GM23248 (cell line): Measurements from ENCODE around the gene MOGAT2. TPM values are rescaled to one million over a fixed set of nuclear protein-coding genes. Genes with fewer than 3 reads are reported as not detected.

Experiments used
- DNase-seq: peaks from one replicate; pipeline ENCODE4 v3.0.0-alpha.2; 2015
- H2AFZ ChIP-seq: fragments of 200-600 bp; sonication (generic); 2 replicates; pipeline ENCODE4 v1.6.1; 2016; ENCODE audit warnings: antibody characterized with exemption
- H3F3A ChIP-seq: fragments of 200-600 bp; sonication (generic); 2 replicates; pipeline ENCODE4 v1.6.1; 2016; ENCODE audit warnings: mild to moderate bottlenecking, antibody characterized with exemption, mixed run types; ENCODE audit not compliant: insufficient read depth
- H3K27ac ChIP-seq: fragments of 200-600 bp; sonication (generic); 2 replicates; pipeline ENCODE4 v1.5.1; 2016; ENCODE audit warnings: mild to moderate bottlenecking
- H3K27me3 ChIP-seq: fragments of 200-600 bp; sonication (generic); replicated peaks from 2 replicates; pipeline ENCODE4 v1.6.1; 2016; ENCODE audit warnings: mild to moderate bottlenecking; ENCODE audit not compliant: insufficient read depth
- H3K36me3 ChIP-seq: fragments of 200-600 bp; sonication (generic); 2 replicates; pipeline ENCODE4 v1.6.1; 2016; ENCODE audit warnings: low read depth, mild to moderate bottlenecking
- H3K4me1 ChIP-seq: fragments of 200-600 bp; sonication (generic); 2 replicates; pipeline ENCODE4 v1.6.1; 2016; ENCODE audit warnings: mild to moderate bottlenecking; ENCODE audit not compliant: insufficient read depth
- H3K4me2 ChIP-seq: fragments of 200-600 bp; sonication (generic); one replicate; pipeline ENCODE4 v1.6.1; 2016; ENCODE audit warnings: mild to moderate bottlenecking; ENCODE audit not compliant: unreplicated experiment
- H3K4me3 ChIP-seq: fragments of 200-600 bp; sonication (generic); 2 replicates; pipeline ENCODE4 v1.5.1; 2016; ENCODE audit warnings: mild to moderate bottlenecking
- H3K79me2 ChIP-seq: fragments of 200-600 bp; sonication (generic); 2 replicates; pipeline ENCODE4 v1.6.1; 2016; ENCODE audit warnings: mild to moderate bottlenecking; ENCODE audit not compliant: insufficient read depth
- H3K9ac ChIP-seq: fragments of 200-600 bp; sonication (generic); 2 replicates; pipeline ENCODE4 v1.6.1; 2016; ENCODE audit warnings: mild to moderate bottlenecking
- H3K9me2 ChIP-seq: fragments of 200-600 bp; sonication (generic); 2 replicates; pipeline ENCODE4 v1.6.1; 2016; ENCODE audit warnings: mixed run types, mild to moderate bottlenecking, moderate library complexity; ENCODE audit not compliant: insufficient read depth
- H3K9me3 ChIP-seq: fragments of 200-600 bp; sonication (generic); one replicate; pipeline ENCODE4 v1.6.1; 2017; ENCODE audit warnings: low read depth
- H4K20me1 ChIP-seq: fragments of 200-600 bp; sonication (generic); 2 replicates; pipeline ENCODE4 v1.6.0; 2016; ENCODE audit not compliant: insufficient read depth
- EZH2 ChIP-seq: fragments of 200-600 bp; sonication (generic); IDR thresholded peaks from 2 replicates; pipeline ENCODE4 v1.6.1; 2018; ENCODE audit warnings: antibody characterized with exemption, mild to moderate bottlenecking; ENCODE audit not compliant: insufficient read depth, poor library complexity, severe bottlenecking
- EZH2phosphoT487 ChIP-seq: fragments of 200-600 bp; sonication (generic); IDR thresholded peaks from 2 replicates; pipeline ENCODE4 v1.6.1; 2018; ENCODE audit warnings: antibody characterized with exemption, moderate library complexity, mild to moderate bottlenecking, low read depth; ENCODE audit not compliant: insufficient read depth
- WGBS, 2 experiments: methylation state at CpG; one replicate each; pipeline ENCODE4 v1.1.6; 2015 to 2017; ENCODE audit warnings: low lambda C conversion rate in 2 of 2, low coverage in 1 of 2; ENCODE audit errors: missing lambda C conversion rate in 2 of 2; 5-methylcytosine and 5-hydroxymethylcytosine counted together
- in situ Hi-C: fragments of 300-500 bp; cut with MboI; formaldehyde crosslinking; loops from 2 replicates; pipeline ENCODE4 v1.15.0; 2020
- polyA plus RNA-seq: library from polyadenylated mRNA; unstranded; fragments of >200 nt; fragmentation: Nextera tagmentation; extraction: Ambion mirVana; gene quantifications from 2 replicates; pipeline ENCODE4 v1.2.1, GENCODE V29; 2016
- small RNA-seq: library from RNA; depleted of rRNA; stranded (forward); fragments of <200 nt; gene quantifications from one replicate; pipeline ENCODE3, GENCODE V24; 2014; ENCODE audit warnings: low read depth, low replicate concordance
- total RNA-seq: library from RNA; depleted of rRNA; stranded (reverse); fragments of >200 nt; shearing (Covaris generic); gene quantifications from 2 replicates; pipeline ENCODE4 v1.2.3, GENCODE V29; 2014; rRNA removed

Gene MOGAT2
- total and polyA plus RNA-seq, 2 experiments from 2014 or later: not detected

- in situ Hi-C loops: no loop called here
- Histone ChIP-seq H2AFZ (no peak overlapping the region), H3K79me2 (no peaks in the 10 kb centered on the region), H3K36me3 (no peaks in the 10 kb centered on the region), H3K9me2 (no peaks in the 10 kb centered on the region), H3K4me2 (no peak overlapping the region), H3F3A (no peaks in the 10 kb centered on the region), H4K20me1 (no peaks in the 10 kb centered on the region), H3K27ac (no peak overlapping the region), H3K4me3 (no peak overlapping the region), H3K4me1 (peaks cover 14% of the 10 kb centered on the region; the same call in 1 of the 2 replicates), H3K9me3 (no peaks in the 10 kb centered on the region), H3K9ac (no peak overlapping the region), H3K27me3 (no peaks in the 10 kb centered on the region)
- 95% methylated on average over 5 of the region's 5 CpGs for WGBS, 2 experiments
- DNase-seq: no peak
- no peak for TF ChIP-seq EZH2
- no peak for TF ChIP-seq EZH2phosphoT487
Measured at GRCh38 chr11:75778962-75779361, 61.3 kb downstream of the MOGAT2 start.

- H3K79me2 ChIP-seq: no peaks in the 10 kb centered on the region
- WGBS, 2 experiments: 75 to 78% methylated on average over 2 of the region's 2 CpGs
- no peaks in the 10 kb centered on the region for H3K9me3 ChIP-seq
- H3K9ac ChIP-seq: no peak overlapping the region
- H3K4me2 ChIP-seq: no peak overlapping the region
- no peak overlapping the region for H3K4me3 ChIP-seq
- H3K4me1 ChIP-seq: peaks cover 14% of the 10 kb centered on the region; the same call in 1 of the 2 replicates
- TF ChIP-seq EZH2phosphoT487 (no peak), EZH2 (no peak)
- H4K20me1 ChIP-seq: no peaks in the 10 kb centered on the region
- H2AFZ ChIP-seq: no peak overlapping the region
- no peaks in the 10 kb centered on the region for H3F3A ChIP-seq
- no peaks in the 10 kb centered on the region for H3K27me3 ChIP-seq
- H3K36me3 ChIP-seq: no peaks in the 10 kb centered on the region
- DNase-seq: no peak
- in situ Hi-C loops: no loop called here
- H3K27ac ChIP-seq: no peak overlapping the region
- H3K9me2 ChIP-seq: no peaks in the 10 kb centered on the region
Measured at GRCh38 chr11:75779960-75780359, 62.3 kb downstream of the MOGAT2 start.

- H3K9ac ChIP-seq: no peak overlapping the region
- H3K79me2 ChIP-seq: no peaks in the 10 kb centered on the region
- H4K20me1 ChIP-seq: no peaks in the 10 kb centered on the region
- WGBS, 2 experiments: 63 to 81% methylated on average over 3 of the region's 3 CpGs
- no peaks in the 10 kb centered on the region for H3K9me2 ChIP-seq
- no peaks in the 10 kb centered on the region for H3K27me3 ChIP-seq
- in situ Hi-C loops: no loop called here
- H3K4me2 ChIP-seq: no peak overlapping the region
- H3K9me3 ChIP-seq: no peaks in the 10 kb centered on the region
- TF ChIP-seq EZH2phosphoT487 (no peak), EZH2 (no peak)
- no peaks in the 10 kb centered on the region for H3F3A ChIP-seq
- H3K4me1 ChIP-seq: peaks cover 14% of the 10 kb centered on the region; the same call in 1 of the 2 replicates
- H3K4me3 ChIP-seq: no peak overlapping the region
- H3K27ac ChIP-seq: no peak overlapping the region
- no peak overlapping the region for H2AFZ ChIP-seq
- no peaks in the 10 kb centered on the region for H3K36me3 ChIP-seq
- DNase-seq: no peak
Measured at GRCh38 chr11:75780888-75781287, 63.2 kb downstream of the MOGAT2 start.

GRCh38 chr11:75781296-75781695 lies 63.7 kb downstream of the MOGAT2 start:
- TF ChIP-seq EZH2phosphoT487 (no peak), EZH2 (no peak)
- H3K79me2 ChIP-seq: no peaks in the 10 kb centered on the region
- H3K36me3 ChIP-seq: no peaks in the 10 kb centered on the region

GRCh38 chr11:75781831-75782230 lies 64.2 kb downstream of the MOGAT2 start:
- H3K36me3 ChIP-seq: no peaks in the 10 kb centered on the region
- no peaks in the 10 kb centered on the region for H3K27me3 ChIP-seq
- in situ Hi-C loops: no loop called here
- WGBS, 2 experiments: 88 to 93% methylated on average over 9 of the region's 9 CpGs
- no peak overlapping the region for H3K27ac ChIP-seq
- H3F3A ChIP-seq: no peaks in the 10 kb centered on the region
- H3K4me2 ChIP-seq: no peak overlapping the region
- no peaks in the 10 kb centered on the region for H3K9me3 ChIP-seq
- no peak overlapping the region for H3K4me3 ChIP-seq
- no peak for DNase-seq
- TF ChIP-seq EZH2: no peak
- TF ChIP-seq EZH2phosphoT487: no peak
- no peak overlapping the region for H3K9ac ChIP-seq
- H3K79me2 ChIP-seq: no peaks in the 10 kb centered on the region
- H3K9me2 ChIP-seq: no peaks in the 10 kb centered on the region
- no peak overlapping the region for H2AFZ ChIP-seq
- no peaks in the 10 kb centered on the region for H4K20me1 ChIP-seq
- peaks cover 14% of the 10 kb centered on the region; the same call in 1 of the 2 replicates for H3K4me1 ChIP-seq

More at GRCh38 chr11:75781296-75781695, 63.7 kb downstream of the MOGAT2 start:
- Histone ChIP-seq H3K9me2 (no peaks in the 10 kb centered on the region), H3K4me3 (no peak overlapping the region), H3K9me3 (no peaks in the 10 kb centered on the region), H3K4me1 (peaks cover 14% of the 10 kb centered on the region; the same call in 1 of the 2 replicates), H3F3A (no peaks in the 10 kb centered on the region), H3K27ac (no peak overlapping the region), H3K4me2 (no peak overlapping the region), H3K27me3 (no peaks in the 10 kb centered on the region), H3K9ac (no peak overlapping the region), H2AFZ (no peak overlapping the region), H4K20me1 (no peaks in the 10 kb centered on the region)
- in situ Hi-C loops: no loop called here
- no peak for DNase-seq
- 90 to 93% methylated on average over 7 of the region's 7 CpGs for WGBS, 2 experiments

Small RNAs within 50 kb of the gene (small RNA-seq; reads per million reads assigned to genes)
- gene RN7SL786P: not detected

Other genes starting within 250 kb of the MOGAT2 start
- gene GDPD5, start 191.9 kb upstream of the MOGAT2 start, total RNA-seq: 7.0 and 10.7 TPM in 2 replicates
- gene GDPD5, start 191.9 kb upstream of the MOGAT2 start, polyA plus RNA-seq: 3.4 and 5.6 TPM in 2 replicates
- gene SERPINH1, start 155.6 kb upstream of the MOGAT2 start, total RNA-seq: 1,790 and 1,872 TPM in 2 replicates
- 520 and 559 TPM in 2 replicates for gene SERPINH1, start 155.6 kb upstream of the MOGAT2 start, polyA plus RNA-seq
- gene MAP6, start 48.8 kb upstream of the MOGAT2 start, total RNA-seq: 5.2 and 9.9 TPM in 2 replicates
- gene MAP6, start 48.8 kb upstream of the MOGAT2 start, polyA plus RNA-seq: 3.0 and 3.4 TPM in 2 replicates
- 7.6 and 10.0 TPM in 2 replicates for gene DGAT2, start 50.9 kb downstream of the MOGAT2 start, total RNA-seq
- gene DGAT2, start 50.9 kb downstream of the MOGAT2 start, polyA plus RNA-seq: 7.5 and 8.8 TPM in 2 replicates
- gene UVRAG, start 97.4 kb downstream of the MOGAT2 start, total RNA-seq: 9.9 and 46.3 TPM in 2 replicates
- gene UVRAG, start 97.4 kb downstream of the MOGAT2 start, polyA plus RNA-seq: 11.0 TPM in 2 replicates